ENCODE results near the gene TMEM184A. TPM values are rescaled to one million over a fixed set of nuclear protein-coding genes. Genes with fewer than 3 reads are reported as not detected.

Gene TMEM184A
- total and polyA plus RNA-seq, 2 experiments from 2014 or later: 0.18 to 0.66 TPM

- H3K9me3 Mint-ChIP-seq: no peaks in the 10 kb centered on the region
- Histone ChIP-seq H3K9me2 (ENCODE audit: insufficient read depth) (no peaks in the 10 kb centered on the region), H3K4me2 (peak overlapping the region; percentile 78), H3K27me3 (ENCODE audit: insufficient read depth) (no peaks in the 10 kb centered on the region), H3K4me3 (peak overlapping the region; percentile 55), H3F3A (replicated peaks; ENCODE audit: low read depth) (0 out of 2 replicates have a peak, but pooled peaks cover 11% of the 10 kb centered on the region), H2AFZ (no peak overlapping the region), H3K27ac (ENCODE audit: low read depth) (peak overlapping the region; percentile 39; the same call in 1 of the 2 replicates), H3K36me3 (ENCODE audit: insufficient read depth) (no peaks in the 10 kb centered on the region), H4K20me1 (replicated peaks; ENCODE audit: insufficient read depth) (no peaks in the 10 kb centered on the region; the same call in 1 of the 2 replicates), H3K79me2 (replicated peaks; ENCODE audit: insufficient read depth) (peaks cover 56% of the 10 kb centered on the region), H3K4me1 (ENCODE audit: insufficient read depth) (peaks cover 20% of the 10 kb centered on the region)
- peak overlapping the region; percentile 40; the same call in 1 of the 2 replicates for H3K27ac Mint-ChIP-seq
- peaks cover 36% of the 10 kb centered on the region for H3K4me1 Mint-ChIP-seq
- peaks cover 29% of the 10 kb centered on the region for H3K27me3 Mint-ChIP-seq (ENCODE audit: insufficient read depth, low read depth, poor library complexity)
- DNase-seq (ENCODE audit: low spot score) (no peak), ATAC-seq (no peak)
- peak overlapping the region; percentile 84 for H3K4me3 Mint-ChIP-seq
- TF ChIP-seq STAT1 (IDR thresholded peaks at IDR 0.05; ENCODE audit: unreplicated experiment): no peak
- no peak for TF ChIP-seq ZNF462 (CRISPR knock-in tag; IDR thresholded peaks at IDR 0.05)
- TF ChIP-seq REST (IDR thresholded peaks at IDR 0.05; ENCODE audit: unreplicated experiment): no peak
- no peak for TF ChIP-seq EZH2phosphoT487 (IDR thresholded peaks at IDR 0.05; ENCODE audit: unreplicated experiment)
- no peak for TF ChIP-seq CREB1 (CRISPR knock-in tag; IDR thresholded peaks at IDR 0.05; ENCODE audit: low read depth)
- no peak for TF ChIP-seq NANOG (IDR thresholded peaks at IDR 0.05; ENCODE audit: borderline replicate concordance)
- no peak for TF ChIP-seq JUNB (IDR thresholded peaks at IDR 0.05; ENCODE audit: unreplicated experiment)
- no peak for TF ChIP-seq CTCF (conservative IDR thresholded peaks at IDR 0.05; ENCODE audit: low read depth in 2 of 2)
- TF ChIP-seq ZNF114 (CRISPR knock-in tag; IDR thresholded peaks at IDR 0.05): no peak
- no peak for TF ChIP-seq ZNF331 (CRISPR knock-in tag; IDR thresholded peaks at IDR 0.05; ENCODE audit: low read depth)
- no peak for TF ChIP-seq POLR2AphosphoS5 (IDR thresholded peaks at IDR 0.05; ENCODE audit: low read depth)
- TF ChIP-seq ETS1 (IDR thresholded peaks at IDR 0.05): no peak
- TF ChIP-seq EZH2 (IDR thresholded peaks at IDR 0.05; ENCODE audit: low read depth, unreplicated experiment): no peak
- H3K36me3 Mint-ChIP-seq (ENCODE audit: low read depth): peaks cover 3% of the 10 kb centered on the region; the same call in 1 of the 3 replicates
These were observed 24.0 kb downstream of the TMEM184A start for GRCh38 chr7:1531979-1532455.
